Hematopoietic multipotent progenitor cell treated with erythropoietin and hydrocortisone succinate and interleukin-3 and kit ligand, for 6 days (in vitro differentiated cells): ENCODE results near the gene COG4.

Experiments used
- DNase-seq: peaks from one replicate; pipeline ENCODE4 v3.0.0-alpha.2; 2015

The COG4 gene

GRCh38 chr16:70430667-70431536 is 92.5 kb downstream of the COG4 start:
- peak; percentile 90 for DNase-seq
